GM21528 (cell line): ENCODE results near the gene CLPTM1L.
"Not testable (repeated sequence)": the region's sequence is repeated elsewhere in the genome, so short reads cannot be mapped to it uniquely, and the experiment has no call there.

Source experiments
- ATAC-seq: cut with Tn5 transposase; IDR thresholded peaks from one replicate; pipeline ENCODE4 v1.9.1; 2021; ENCODE audit warnings: mild to moderate bottlenecking, moderate library complexity; ENCODE audit not compliant: unreplicated experiment, low FRiP score

CLPTM1L gene

DNA sequence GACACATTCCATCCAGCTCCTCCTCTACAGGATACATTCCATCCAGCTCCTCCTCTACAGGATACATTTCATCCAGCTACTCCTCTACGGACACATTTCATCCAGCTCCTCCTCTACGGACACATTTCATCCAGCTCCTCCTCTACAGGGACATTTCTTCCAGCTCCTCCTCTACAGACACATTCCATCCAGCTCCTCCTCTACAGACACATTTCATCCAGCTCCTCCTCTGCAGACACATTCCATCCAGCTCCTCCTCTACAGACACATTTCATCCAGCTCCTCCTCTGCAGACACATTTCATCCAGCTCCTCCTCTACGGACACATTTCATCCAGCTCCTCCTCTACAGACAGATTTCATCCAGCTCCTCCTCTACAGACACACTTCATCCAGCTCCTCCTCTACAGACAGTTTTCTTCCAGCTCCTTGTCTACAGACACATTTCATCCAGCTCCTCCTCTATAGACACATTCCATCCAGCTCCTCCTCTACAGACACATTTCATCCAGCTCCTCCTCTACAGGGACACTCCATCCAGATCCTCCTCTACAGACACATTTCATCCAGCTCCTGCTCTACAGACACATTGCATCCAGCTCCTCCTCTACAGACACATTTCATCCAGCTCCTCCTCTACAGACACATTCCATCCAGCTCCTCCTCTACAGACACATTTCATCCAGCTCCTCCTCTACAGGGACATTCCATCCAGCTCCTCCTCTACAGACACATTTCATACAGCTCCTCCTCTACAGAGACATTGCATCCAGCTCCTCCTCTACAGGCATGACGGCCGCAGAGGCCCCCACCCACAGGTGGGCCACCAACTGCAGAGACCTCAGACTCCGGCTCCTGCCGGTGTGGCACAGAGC lies 16.4 kb downstream of the CLPTM1L start:
- not testable (repeated sequence) for ATAC-seq

DNA sequence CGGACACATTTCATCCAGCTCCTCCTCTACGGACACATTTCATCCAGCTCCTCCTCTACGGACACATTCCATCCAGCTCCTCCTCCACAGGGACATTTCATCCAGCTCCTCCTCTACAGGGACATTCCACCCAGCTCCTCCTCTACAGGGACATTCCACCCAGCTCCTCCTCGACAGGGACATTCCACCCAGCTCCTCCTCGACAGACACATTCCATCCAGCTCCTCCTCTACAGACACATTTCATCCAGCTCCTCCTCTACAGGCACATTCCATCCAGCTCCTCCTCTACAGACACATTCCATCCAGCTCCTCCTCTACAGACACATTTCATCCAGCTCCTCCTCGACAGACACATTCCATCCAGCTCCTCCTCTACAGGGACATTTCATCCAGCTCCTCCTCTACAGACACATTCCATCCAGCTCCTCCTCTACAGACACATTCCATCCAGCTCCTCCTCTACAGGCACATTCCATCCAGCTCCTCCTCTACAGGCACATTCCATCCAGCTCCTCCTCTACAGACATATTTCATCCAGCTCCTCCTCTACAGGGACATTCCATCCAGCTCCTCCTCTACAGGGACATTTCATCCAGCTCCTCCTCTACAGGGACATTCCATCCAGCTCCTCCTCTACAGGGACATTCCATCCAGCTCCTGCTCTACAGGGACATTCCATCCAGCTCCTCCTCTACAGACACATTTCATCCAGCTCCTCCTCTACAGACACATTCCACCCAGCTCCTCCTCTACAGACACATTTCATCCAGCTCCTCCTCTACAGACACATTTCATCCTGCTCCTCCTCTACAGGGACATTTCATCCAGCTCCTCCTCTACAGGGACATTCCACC lies 17.8 kb downstream of the CLPTM1L start:
- not testable (repeated sequence) for ATAC-seq

- ATAC-seq: not testable (repeated sequence)
These were observed 18.4 kb downstream of the CLPTM1L start for GRCh38 chr5:1326532-1326875.

- ATAC-seq: no peak
These were observed 18.9 kb downstream of the CLPTM1L start for GRCh38 chr5:1325870-1326531.

GRCh38 chr5:1325191-1325741 lies 19.6 kb downstream of the CLPTM1L start:
- ATAC-seq: no peak

GRCh38 chr5:1324719-1325190 lies 20.1 kb downstream of the CLPTM1L start:
- no peak for ATAC-seq

GRCh38 chr5:1324301-1324700 lies 20.6 kb downstream of the CLPTM1L start:
- no peak for ATAC-seq

GRCh38 chr5:1323803-1324173 lies 21.1 kb downstream of the CLPTM1L start:
- no peak for ATAC-seq

DNA sequence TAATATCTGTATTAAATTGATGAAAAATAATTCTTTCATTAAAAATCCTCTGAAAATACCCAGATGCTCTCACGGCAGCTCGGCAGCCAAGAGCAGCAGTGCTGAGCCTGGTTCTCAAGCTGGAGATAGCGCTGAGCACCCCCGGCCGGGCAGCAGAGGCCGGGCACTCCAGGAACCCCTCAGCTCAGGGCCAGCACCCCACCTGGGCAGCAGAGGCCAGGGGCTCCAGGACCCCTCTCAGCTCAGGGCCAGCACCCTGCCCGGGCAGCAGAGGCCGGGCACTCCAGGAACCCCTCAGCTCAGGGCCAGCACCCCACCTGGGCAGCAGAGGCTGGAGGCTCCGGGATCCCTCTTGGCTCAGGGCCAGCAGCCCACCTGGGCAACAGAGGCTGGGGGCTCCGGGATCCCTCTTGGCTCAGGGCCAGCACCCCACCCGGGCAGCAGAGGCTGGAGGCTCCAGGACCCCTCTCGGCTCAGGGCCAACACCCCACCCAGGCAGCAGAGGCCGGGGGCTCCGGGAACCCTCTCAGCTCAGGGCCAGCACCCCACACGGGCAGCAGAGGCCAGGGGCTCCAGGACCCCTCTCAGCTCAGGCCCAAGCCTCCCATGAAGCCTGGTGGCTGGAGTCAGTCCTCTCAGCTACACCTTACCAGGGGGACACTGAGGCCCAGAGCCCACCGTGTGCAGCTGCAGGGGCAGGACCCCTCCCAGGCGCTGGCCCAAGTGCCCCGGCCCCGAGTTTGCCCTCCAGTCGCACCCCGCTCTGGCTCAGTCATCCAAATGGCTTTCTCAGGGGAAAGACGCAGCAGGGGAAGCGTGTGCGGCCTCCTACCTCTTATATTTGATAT lies 21.7 kb downstream of the CLPTM1L start:
- no peak for ATAC-seq

DNA sequence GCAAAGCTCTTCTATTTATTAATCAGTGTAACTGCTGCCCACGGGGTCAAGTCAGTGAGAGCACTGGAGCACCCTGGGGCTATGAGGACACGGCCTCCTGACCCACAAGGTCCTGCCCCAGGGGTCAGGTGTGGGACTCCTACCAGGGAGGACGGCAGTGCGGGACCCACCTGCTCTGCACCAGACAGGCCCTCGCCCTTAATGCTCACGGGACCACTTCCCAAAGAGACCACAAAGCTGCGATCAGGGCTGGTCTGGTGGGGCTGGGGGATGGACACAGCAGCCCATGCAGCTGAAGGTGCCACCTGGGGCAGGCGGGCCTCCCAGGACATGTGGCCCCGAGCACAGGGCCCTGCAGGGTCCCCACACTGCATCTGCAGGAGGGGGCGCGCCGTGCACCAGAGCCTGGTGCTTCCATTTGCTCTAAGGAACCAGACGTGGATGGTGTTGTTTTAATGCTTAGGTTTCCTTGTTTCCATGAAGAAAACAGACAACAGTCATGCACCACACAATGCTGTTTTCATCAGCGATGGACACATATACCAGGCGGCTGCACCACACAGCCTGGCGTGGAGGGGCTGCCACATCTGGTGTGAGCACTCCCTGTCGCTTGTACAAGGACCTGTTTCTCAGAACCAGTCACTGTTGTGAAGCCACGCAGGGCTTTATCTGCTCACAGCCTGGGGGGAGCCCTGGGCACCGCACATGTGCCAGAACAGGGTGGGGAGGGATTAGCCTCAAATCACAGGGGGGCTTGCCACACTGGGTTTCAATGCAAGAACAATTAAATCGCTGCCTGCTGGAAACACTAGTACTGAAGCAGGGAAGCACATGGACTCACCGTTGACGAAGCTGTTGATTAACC lies 22.6 kb downstream of the CLPTM1L start:
- ATAC-seq: no peak

DNA sequence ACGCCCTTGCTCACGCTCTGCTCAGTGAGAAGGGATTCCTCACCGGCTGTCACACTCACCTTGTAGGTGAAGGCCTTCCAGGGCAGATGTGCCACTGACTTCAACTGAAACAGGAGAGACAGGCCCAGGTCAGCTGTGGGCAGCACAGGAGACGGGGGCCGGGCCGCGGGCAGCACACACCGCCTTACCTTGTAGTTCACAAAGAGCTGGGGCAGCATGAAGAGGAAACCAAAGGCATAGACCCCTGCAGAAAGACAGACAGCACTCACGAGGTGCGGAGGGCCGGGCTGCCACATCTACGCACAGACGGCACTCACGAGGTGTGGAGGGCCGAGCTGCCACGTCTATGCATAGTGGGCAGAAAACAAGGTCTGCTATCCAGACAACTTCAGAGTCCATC lies 23.3 kb downstream of the CLPTM1L start:
- ATAC-seq: no peak

- ATAC-seq: no peak
These were observed 24.2 kb downstream of the CLPTM1L start for GRCh38 chr5:1320436-1321344.

GRCh38 chr5:1319436-1320256 lies 25.3 kb downstream of the CLPTM1L start:
- no peak for ATAC-seq

- ATAC-seq: no peak
These were observed 26.1 kb downstream of the CLPTM1L start for GRCh38 chr5:1318659-1319251.

DNA sequence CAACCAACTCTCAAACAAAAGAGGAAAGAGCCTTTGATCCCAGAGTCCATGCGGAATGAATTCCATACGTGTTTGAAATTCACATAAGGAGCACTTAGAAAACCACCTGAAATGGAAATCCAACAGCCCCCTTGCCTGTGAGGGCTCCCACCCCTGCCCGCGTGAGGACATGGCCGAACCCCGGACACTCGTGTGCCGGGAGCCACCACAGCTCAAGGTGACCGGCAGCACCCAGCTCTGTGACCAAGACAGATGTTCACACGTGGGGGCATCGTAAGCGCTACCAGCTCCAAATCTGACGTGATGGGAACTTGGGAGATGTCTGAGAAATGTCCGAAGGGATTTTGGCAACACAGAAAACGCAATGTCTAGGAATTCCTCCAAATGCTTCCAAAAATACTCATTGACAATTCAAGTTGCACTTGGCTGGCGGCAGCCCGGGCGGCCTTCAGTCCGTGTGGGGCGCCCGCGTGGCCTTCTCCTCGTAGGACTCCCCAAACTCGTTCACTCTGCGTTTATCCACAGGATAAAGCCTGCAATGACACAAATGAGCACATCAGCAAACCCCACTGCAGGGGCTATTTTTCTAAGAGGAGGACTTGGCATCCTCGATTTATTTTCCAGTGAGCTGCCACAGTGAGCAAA lies 26.9 kb downstream of the CLPTM1L start:
- no peak for ATAC-seq
